KMS-11 (cell line): Measurements from ENCODE around the gene TEX10.
"Not testable (repeated sequence)": the region's sequence is repeated elsewhere in the genome, so short reads cannot be mapped to it uniquely, and the experiment has no call there.

Experiments used
- H2AFZ ChIP-seq: fragments of 200-600 bp; sonication (generic); 2 replicates; pipeline ENCODE4 v1.6.1; 2016; ENCODE audit warnings: antibody characterized with exemption, mixed run types, low read depth
- H3K27ac ChIP-seq: fragments of 200-600 bp; sonication (generic); 2 replicates; pipeline ENCODE4 v1.6.1; 2016; ENCODE audit warnings: mild to moderate bottlenecking, mixed run types
- H3K27me3 ChIP-seq: fragments of 200-600 bp; sonication (generic); 2 replicates; pipeline ENCODE4 v1.6.1; 2017; ENCODE audit warnings: mild to moderate bottlenecking, low read depth, mixed run types, moderate library complexity; ENCODE audit not compliant: insufficient read depth
- H3K36me3 ChIP-seq: fragments of 200-600 bp; sonication (generic); 2 replicates; pipeline ENCODE4 v1.6.1; 2017; ENCODE audit warnings: mild to moderate bottlenecking, mixed run types; ENCODE audit not compliant: insufficient read depth
- H3K4me1 ChIP-seq: fragments of 200-600 bp; sonication (generic); 2 replicates; pipeline ENCODE4 v1.6.1; 2016; ENCODE audit warnings: mild to moderate bottlenecking, low read depth, mixed run types; ENCODE audit not compliant: poor library complexity, severe bottlenecking
- H3K4me2 ChIP-seq: fragments of 200-600 bp; sonication (generic); 2 replicates; pipeline ENCODE4 v1.7.0; 2016; ENCODE audit warnings: mild to moderate bottlenecking, mixed run types
- H3K4me3 ChIP-seq: fragments of 200-600 bp; sonication (generic); IDR thresholded peaks from 2 replicates; pipeline ENCODE4 v1.6.1; 2017; ENCODE audit warnings: low read depth, low read length, mixed read lengths; ENCODE audit not compliant: insufficient read depth
- H3K79me2 ChIP-seq: fragments of 200-600 bp; sonication (generic); 2 replicates; pipeline ENCODE4 v1.6.1; 2016; ENCODE audit warnings: low read depth, mixed run types; ENCODE audit not compliant: insufficient read depth
- H3K9ac ChIP-seq: fragments of 200-600 bp; sonication (generic); 2 replicates; pipeline ENCODE4 v1.6.1; 2016; ENCODE audit warnings: mild to moderate bottlenecking, mixed run types
- H4K20me1 ChIP-seq: fragments of 200-600 bp; sonication (generic); 2 replicates; pipeline ENCODE4 v1.6.1; 2016; ENCODE audit warnings: mild to moderate bottlenecking, mixed run types; ENCODE audit not compliant: insufficient read depth
- CTCF ChIP-seq: fragments of 200-600 bp; sonication (generic); conservative IDR thresholded peaks from 2 replicates; pipeline ENCODE4 v1.6.1; 2017; ENCODE audit warnings: low read depth, mild to moderate bottlenecking, antibody characterized with exemption, low read length, moderate library complexity, mixed read lengths

The TEX10 gene

DNA sequence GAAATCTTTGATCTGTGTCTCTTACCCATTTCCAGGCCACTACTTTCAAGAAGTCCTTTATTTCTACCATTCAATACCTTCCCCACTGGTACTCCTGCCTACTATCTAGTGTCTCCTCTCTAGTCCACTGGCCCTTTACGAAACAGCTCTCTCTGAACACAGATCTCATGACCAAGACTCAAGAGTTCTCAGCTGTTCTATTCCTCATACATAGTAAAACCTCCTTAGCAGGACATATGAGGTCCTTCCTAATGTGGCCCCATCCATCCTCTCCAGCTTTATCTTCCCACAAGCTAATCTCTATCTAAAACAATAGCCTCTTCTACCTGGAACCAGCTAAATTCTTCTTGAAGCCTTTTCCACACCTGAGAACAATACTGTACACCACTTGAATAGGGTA lies 2.6 kb downstream of the TEX10 start:
- Histone ChIP-seq H3K79me2 (peaks cover 70% of the 10 kb centered on the region), H3K9ac (no peak overlapping the region)

GRCh38 chr9:100346836-100347235 lies 5.9 kb downstream of the TEX10 start:
- Histone ChIP-seq H3K79me2 (peaks cover 77% of the 10 kb centered on the region), H3K27me3 (no peaks in the 10 kb centered on the region), H3K36me3 (peaks cover 9% of the 10 kb centered on the region; the same call in 1 of the 2 replicates), H3K9ac (no peak overlapping the region), H2AFZ (no peak overlapping the region), H3K4me3 (no peak overlapping the region), H4K20me1 (peaks cover 21% of the 10 kb centered on the region), H3K27ac (no peak overlapping the region), H3K4me1 (peaks cover 18% of the 10 kb centered on the region), H3K4me2 (no peak overlapping the region)
- TF ChIP-seq CTCF = no peak

More for the DNA sequence above, 2.6 kb downstream of the TEX10 start:
- Histone ChIP-seq H2AFZ (no peak overlapping the region), H3K4me1 (peaks cover 29% of the 10 kb centered on the region), H3K4me3 (no peak overlapping the region), H3K36me3 (peaks cover 9% of the 10 kb centered on the region; the same call in 1 of the 2 replicates), H3K27me3 (no peaks in the 10 kb centered on the region), H4K20me1 (peaks cover 18% of the 10 kb centered on the region), H3K4me2 (peak overlapping the region; percentile 62; the same call in 1 of the 2 replicates), H3K27ac (no peak overlapping the region)
- TF ChIP-seq CTCF = no peak

GRCh38 chr9:100341889-100342288 lies 10.9 kb downstream of the TEX10 start:
- Histone ChIP-seq H3K9ac (no peak overlapping the region), H3K27me3 (no peaks in the 10 kb centered on the region), H3K4me1 (no peaks in the 10 kb centered on the region), H2AFZ (no peak overlapping the region), H4K20me1 (peaks cover 3% of the 10 kb centered on the region; the same call in 1 of the 2 replicates), H3K4me3 (no peak overlapping the region), H3K27ac (no peak overlapping the region), H3K4me2 (no peak overlapping the region), H3K36me3 (peaks cover 9% of the 10 kb centered on the region; the same call in 1 of the 2 replicates), H3K79me2 (peaks cover 45% of the 10 kb centered on the region)
- no peak for TF ChIP-seq CTCF

- H2AFZ ChIP-seq = no peak overlapping the region
- H3K27ac ChIP-seq = no peak overlapping the region
- H3K4me3 ChIP-seq = no peak overlapping the region
- H4K20me1 ChIP-seq = peaks cover 3% of the 10 kb centered on the region; the same call in 1 of the 2 replicates
- H3K4me2 ChIP-seq = no peak overlapping the region
- H3K36me3 ChIP-seq = no peaks in the 10 kb centered on the region
- no peak overlapping the region for H3K9ac ChIP-seq
- H3K79me2 ChIP-seq = peaks cover 30% of the 10 kb centered on the region
- no peaks in the 10 kb centered on the region for H3K27me3 ChIP-seq
- TF ChIP-seq CTCF = no peak
- H3K4me1 ChIP-seq = no peaks in the 10 kb centered on the region
Observed at GRCh38 chr9:100340224-100340623, 12.5 kb downstream of the TEX10 start.

DNA sequence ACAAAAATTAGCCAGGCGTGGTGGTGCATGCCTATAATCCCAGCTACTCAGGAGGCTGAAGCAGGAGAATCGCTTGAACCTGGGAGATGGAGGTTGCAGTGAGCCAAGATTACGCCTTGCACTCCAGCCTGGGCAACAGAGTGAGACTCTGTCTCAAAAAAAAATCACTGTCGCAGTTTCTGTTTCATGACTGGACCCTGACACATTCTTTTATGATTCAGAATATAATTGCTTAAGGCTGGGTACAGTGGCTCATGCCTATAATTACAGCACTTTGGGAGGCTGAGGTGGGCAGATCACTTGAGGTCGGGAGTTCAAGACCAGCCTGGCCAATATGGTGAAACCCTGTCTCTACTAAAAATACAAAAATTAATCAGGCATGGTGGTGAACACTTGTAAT lies 14.0 kb downstream of the TEX10 start:
- not testable (repeated sequence) for H3K27me3 ChIP-seq, H4K20me1 ChIP-seq, H3K4me2 ChIP-seq, H2AFZ ChIP-seq, H3K4me1 ChIP-seq, H3K9ac ChIP-seq, H3K4me3 ChIP-seq, H3K27ac ChIP-seq, H3K36me3 ChIP-seq
- H3K79me2 ChIP-seq = peaks cover 24% of the 10 kb centered on the region
